Ishikawa (cell line): ENCODE measurements around the gene PRSS48.

Source experiments
- CEBPB ChIP-seq: IDR thresholded peaks from 2 replicates; pipeline ENCODE4 v1.6.1; 2012
- CREB1 ChIP-seq: IDR thresholded peaks from 2 replicates; pipeline ENCODE4 v1.6.1; 2012; ENCODE audit warnings: low read depth
- EGR1 ChIP-seq: IDR thresholded peaks from 2 replicates; pipeline ENCODE4 v1.6.1; 2012
- EP300 ChIP-seq: IDR thresholded peaks from 2 replicates; pipeline ENCODE4 v1.6.1; 2012; ENCODE audit warnings: borderline replicate concordance
- FOXM1 ChIP-seq: IDR thresholded peaks from 2 replicates; pipeline ENCODE4 v1.6.1; 2012; ENCODE audit warnings: low read depth, borderline replicate concordance
- MAX ChIP-seq: IDR thresholded peaks from 2 replicates; pipeline ENCODE4 v1.6.1; 2012
- NFIC ChIP-seq: IDR thresholded peaks from 2 replicates; pipeline ENCODE4 v1.6.1; 2012
- RAD21 ChIP-seq: IDR thresholded peaks from 2 replicates; pipeline ENCODE4 v1.6.1; 2012; ENCODE audit warnings: low read depth
- TAF1 ChIP-seq: IDR thresholded peaks from 2 replicates; pipeline ENCODE4 v1.6.1; 2012; ENCODE audit warnings: low read depth, mild to moderate bottlenecking
- TCF12 ChIP-seq: IDR thresholded peaks from 2 replicates; pipeline ENCODE4 v1.6.1; 2012; ENCODE audit warnings: low read depth
- TEAD4 ChIP-seq: IDR thresholded peaks from 2 replicates; pipeline ENCODE4 v1.6.1; 2012
- USF1 ChIP-seq: IDR thresholded peaks from 2 replicates; pipeline ENCODE4 v1.6.1; 2012
- YY1 ChIP-seq: IDR thresholded peaks from 2 replicates; pipeline ENCODE4 v1.6.1; 2012; ENCODE audit warnings: low read depth
- ZBTB7A ChIP-seq: IDR thresholded peaks from 2 replicates; pipeline ENCODE4 v1.6.1; 2012; ENCODE audit warnings: low read depth
- TF ChIP-seq, protein P1 (sequence below): IDR thresholded peaks from 2 replicates; pipeline ENCODE4 v1.6.1; 2012; ENCODE audit warnings: low read depth, mild to moderate bottlenecking

The PRSS48 gene

DNA sequence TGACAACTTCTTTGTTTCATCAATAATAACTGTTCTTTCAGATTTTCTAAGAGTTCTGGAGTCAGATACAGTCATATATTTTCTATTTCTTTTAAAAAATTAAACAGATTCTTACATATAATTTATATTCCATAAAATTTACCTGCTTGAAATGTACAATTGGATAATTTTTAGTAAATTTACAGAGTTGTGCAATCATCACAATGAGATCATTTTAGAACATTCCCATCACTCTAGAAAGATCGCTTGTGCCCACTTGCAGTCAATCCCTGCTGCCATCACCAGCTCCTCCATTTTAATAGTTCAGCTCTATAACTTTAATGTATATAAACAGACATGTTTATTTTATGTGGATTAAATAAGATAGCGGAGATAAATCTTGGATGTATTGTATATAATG lies 29.6 kb upstream of the PRSS48 start:
- no peak for TF ChIP-seq ZBTB7A
- TF ChIP-seq FOXM1, result no peak
- no peak for TF ChIP-seq NFIC
- TF ChIP-seq CEBPB, result no peak
- no peak for TF ChIP-seq CREB1

GRCh38 chr4:151248519-151248918 lies 28.4 kb upstream of the PRSS48 start:
- TF ChIP-seq TCF12, result no peak
- TF ChIP-seq, protein P1, sequence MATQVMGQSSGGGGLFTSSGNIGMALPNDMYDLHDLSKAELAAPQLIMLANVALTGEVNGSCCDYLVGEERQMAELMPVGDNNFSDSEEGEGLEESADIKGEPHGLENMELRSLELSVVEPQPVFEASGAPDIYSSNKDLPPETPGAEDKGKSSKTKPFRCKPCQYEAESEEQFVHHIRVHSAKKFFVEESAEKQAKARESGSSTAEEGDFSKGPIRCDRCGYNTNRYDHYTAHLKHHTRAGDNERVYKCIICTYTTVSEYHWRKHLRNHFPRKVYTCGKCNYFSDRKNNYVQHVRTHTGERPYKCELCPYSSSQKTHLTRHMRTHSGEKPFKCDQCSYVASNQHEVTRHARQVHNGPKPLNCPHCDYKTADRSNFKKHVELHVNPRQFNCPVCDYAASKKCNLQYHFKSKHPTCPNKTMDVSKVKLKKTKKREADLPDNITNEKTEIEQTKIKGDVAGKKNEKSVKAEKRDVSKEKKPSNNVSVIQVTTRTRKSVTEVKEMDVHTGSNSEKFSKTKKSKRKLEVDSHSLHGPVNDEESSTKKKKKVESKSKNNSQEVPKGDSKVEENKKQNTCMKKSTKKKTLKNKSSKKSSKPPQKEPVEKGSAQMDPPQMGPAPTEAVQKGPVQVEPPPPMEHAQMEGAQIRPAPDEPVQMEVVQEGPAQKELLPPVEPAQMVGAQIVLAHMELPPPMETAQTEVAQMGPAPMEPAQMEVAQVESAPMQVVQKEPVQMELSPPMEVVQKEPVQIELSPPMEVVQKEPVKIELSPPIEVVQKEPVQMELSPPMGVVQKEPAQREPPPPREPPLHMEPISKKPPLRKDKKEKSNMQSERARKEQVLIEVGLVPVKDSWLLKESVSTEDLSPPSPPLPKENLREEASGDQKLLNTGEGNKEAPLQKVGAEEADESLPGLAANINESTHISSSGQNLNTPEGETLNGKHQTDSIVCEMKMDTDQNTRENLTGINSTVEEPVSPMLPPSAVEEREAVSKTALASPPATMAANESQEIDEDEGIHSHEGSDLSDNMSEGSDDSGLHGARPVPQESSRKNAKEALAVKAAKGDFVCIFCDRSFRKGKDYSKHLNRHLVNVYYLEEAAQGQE, result no peak
- TF ChIP-seq EGR1, result no peak
- no peak for TF ChIP-seq MAX
- TF ChIP-seq TEAD4, result no peak
- TF ChIP-seq CEBPB, result no peak
- no peak for TF ChIP-seq RAD21
- TF ChIP-seq CREB1, result no peak

DNA sequence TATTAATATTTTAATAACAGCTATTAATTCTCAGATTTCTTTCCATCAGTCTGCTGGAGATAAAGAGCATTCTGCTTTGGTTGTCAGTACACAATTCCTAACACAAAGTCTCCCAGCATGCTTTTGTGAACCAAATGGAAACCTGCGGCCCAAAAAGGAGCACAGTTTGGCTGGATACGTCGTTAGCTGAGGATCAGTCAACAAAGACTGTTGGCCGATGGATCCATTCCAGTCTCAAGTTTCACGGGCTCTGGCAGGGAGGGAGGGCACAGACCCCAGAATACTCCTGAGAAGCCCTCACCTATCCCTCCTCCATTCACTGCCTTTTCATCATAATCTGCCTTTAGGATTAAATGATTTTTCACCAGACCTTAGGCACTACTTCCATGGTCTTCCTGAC lies 26.3 kb upstream of the PRSS48 start:
- TF ChIP-seq, protein P1, result no peak

DNA sequence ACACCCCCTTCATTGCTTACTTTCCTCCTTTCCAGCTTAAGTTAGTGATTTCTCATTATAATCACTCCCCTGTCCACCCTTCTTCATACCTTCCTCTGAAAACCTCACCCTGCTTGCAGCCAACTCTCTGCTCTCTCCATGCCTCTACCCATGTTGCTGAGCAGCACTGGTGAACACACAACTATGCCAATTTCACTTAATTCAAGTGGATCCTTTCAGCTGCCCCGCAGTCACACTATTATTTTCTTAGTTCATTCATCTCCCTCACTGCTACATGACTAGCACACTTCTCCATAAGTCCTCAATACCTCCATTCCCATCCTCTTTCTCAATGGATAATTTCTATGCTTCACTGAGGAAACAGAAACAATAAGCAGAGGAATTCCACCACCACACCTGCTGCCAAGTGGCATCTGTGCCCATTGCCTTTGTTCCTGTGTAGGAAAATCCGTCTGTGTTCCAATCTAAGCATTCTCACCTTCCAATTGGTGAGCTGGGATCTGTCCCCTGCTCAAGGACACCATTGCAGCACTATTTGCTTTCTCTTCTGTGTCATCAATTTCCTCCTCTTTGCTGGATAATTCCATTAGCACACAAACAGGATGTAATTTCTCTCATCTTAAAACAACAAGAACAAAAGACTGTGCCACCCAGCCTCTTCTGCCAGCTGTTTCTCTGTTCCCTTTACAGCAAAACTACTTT lies 25.2 kb upstream of the PRSS48 start:
- TF ChIP-seq YY1 (no peak), MAX (0 out of 2 replicates have a peak, but pooled peaks have one; percentile 14), EP300 (no peak), CEBPB (no peak), ZBTB7A (no peak), TEAD4 (peak; percentile 31; the same call in 1 of the 2 replicates), RAD21 (no peak)
- TF ChIP-seq, protein P1, result no peak

GRCh38 chr4:151256134-151256533 lies 20.8 kb upstream of the PRSS48 start:
- TF ChIP-seq EP300, result no peak
- no peak for TF ChIP-seq FOXM1
- TF ChIP-seq RAD21, result no peak
- TF ChIP-seq NFIC, result no peak
- TF ChIP-seq MAX, result no peak
- no peak for TF ChIP-seq TCF12
- no peak for TF ChIP-seq YY1
- no peak for TF ChIP-seq TEAD4
- TF ChIP-seq CEBPB, result no peak
- TF ChIP-seq EGR1, result no peak

DNA sequence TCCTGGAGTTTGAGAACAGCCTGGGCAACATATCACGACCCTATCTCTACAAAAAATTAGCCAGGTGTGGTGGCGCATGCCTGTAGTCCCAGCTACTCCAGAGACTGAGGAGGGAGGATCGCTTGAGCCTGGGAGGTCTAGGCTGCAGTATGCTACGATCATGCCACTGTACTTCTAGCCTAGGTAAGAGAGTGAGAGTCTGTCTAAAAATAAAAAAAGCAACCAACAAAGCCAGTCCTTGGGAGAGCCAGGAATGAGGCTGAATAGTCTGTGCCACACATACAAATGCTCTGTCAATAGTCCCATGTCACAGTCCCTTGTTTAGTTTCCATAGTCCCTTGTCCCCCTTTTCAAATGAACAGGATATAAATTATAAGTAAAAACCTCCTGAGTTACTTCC lies 19.3 kb upstream of the PRSS48 start:
- TF ChIP-seq, protein P1, result no peak
- TF ChIP-seq YY1 (no peak), USF1 (no peak), TEAD4 (no peak), RAD21 (no peak), TAF1 (no peak), FOXM1 (no peak), ZBTB7A (no peak)
